A673 (cell line): ENCODE measurements around the gene NXNL2. TPM values are rescaled to one million over a fixed set of nuclear protein-coding genes. Genes with fewer than 3 reads are reported as not detected.

Experiments
- BruUV-seq: library from RNA; stranded (reverse); fragments of 400-500 nt; replicated peaks from 2 replicates; lab custom pipeline; 2021; lab: Mats Ljungman, UMichigan
- CTCF ChIA-PET: fragments of 300-600 bp; sonication (Branson Sonifier 250); formaldehyde crosslinking; loops from one replicate; lab custom pipeline; 2022; ENCODE audit warnings: antibody characterized with exemption; lab: Charles Lee
- POLR2A ChIA-PET: fragments of 300-600 bp; sonication (Branson Sonifier 250); formaldehyde crosslinking; loops from one replicate; lab custom pipeline; 2022; ENCODE audit warnings: antibody characterized with exemption; ENCODE audit not compliant: low non-redundant PET; lab: Charles Lee
- DNase-seq: peaks from one replicate; pipeline ENCODE4 v3.0.0-alpha.2; 2015; ENCODE audit warnings: low spot score
- H3K27ac ChIP-seq: fragments of 200-600 bp; sonication (generic); 2 replicates; pipeline ENCODE4 v1.5.1; 2016; ENCODE audit warnings: mixed run types, low read depth, mild to moderate bottlenecking, mixed read lengths, antibody characterized with exemption, low read length; ENCODE audit not compliant: poor library complexity, severe bottlenecking
- H3K27me3 ChIP-seq: fragments of 200-600 bp; sonication (generic); replicated peaks from 2 replicates; pipeline ENCODE4 v1.6.1; 2017; ENCODE audit warnings: mixed run types, low read depth, mild to moderate bottlenecking, mixed read lengths, antibody characterized with exemption, low read length; ENCODE audit not compliant: insufficient read depth, poor library complexity
- H3K36me3 ChIP-seq: fragments of 200-600 bp; sonication (generic); 2 replicates; pipeline ENCODE4 v1.6.1; 2016; ENCODE audit warnings: mixed run types, mild to moderate bottlenecking, mixed read lengths, antibody characterized with exemption, low read length; ENCODE audit not compliant: insufficient read depth, poor library complexity, severe bottlenecking
- H3K4me1 ChIP-seq: fragments of 200-600 bp; sonication (generic); 2 replicates; pipeline ENCODE4 v1.6.1; 2017; ENCODE audit warnings: mixed run types, mild to moderate bottlenecking, mixed read lengths, antibody characterized with exemption, low read length; ENCODE audit not compliant: insufficient read depth, poor library complexity, severe bottlenecking
- H3K4me3 ChIP-seq: fragments of 200-600 bp; sonication (generic); 2 replicates; pipeline ENCODE4 v1.5.1; 2016; ENCODE audit warnings: low read depth, mixed run types, mild to moderate bottlenecking, mixed read lengths, low read length; ENCODE audit not compliant: poor library complexity, severe bottlenecking
- H3K9me3 ChIP-seq: fragments of 200-600 bp; sonication (generic); 2 replicates; pipeline ENCODE4 v1.6.1; 2016; ENCODE audit warnings: mixed run types, low read depth, mild to moderate bottlenecking, mixed read lengths, antibody characterized with exemption, low read length; ENCODE audit not compliant: poor library complexity, severe bottlenecking
- EZH2 ChIP-seq: fragments of 200-600 bp; sonication (generic); IDR thresholded peaks from 2 replicates; pipeline ENCODE4 v1.6.1; 2017; ENCODE audit warnings: borderline replicate concordance, low read depth, mild to moderate bottlenecking, mixed read lengths, antibody characterized with exemption, low read length; ENCODE audit not compliant: poor library complexity, severe bottlenecking
- intact Hi-C: fragments of 100-400 bp; cut with micrococcal nuclease; formaldehyde crosslinking; loops from one replicate; pipeline ENCODE4 v1.10.0; 2022; ENCODE audit not compliant: unreplicated experiment
- total RNA-seq: library from RNA; stranded (reverse); gene quantifications from 2 replicates; pipeline ENCODE4 v1.2.3, GENCODE V29; 2021
- TF ChIP-seq, protein P1 (sequence below): fragments of 300-800, 200-600 bp; sonication (generic); conservative IDR thresholded peaks from 2 replicates; pipeline ENCODE4 v1.5.1; 2017; ENCODE audit warnings: low read depth, mild to moderate bottlenecking, antibody characterized with exemption, low read length, moderate library complexity, mixed read lengths

Gene NXNL2
- total RNA-seq, 1 experiment from 2014 or later: 1.3 TPM

DNA sequence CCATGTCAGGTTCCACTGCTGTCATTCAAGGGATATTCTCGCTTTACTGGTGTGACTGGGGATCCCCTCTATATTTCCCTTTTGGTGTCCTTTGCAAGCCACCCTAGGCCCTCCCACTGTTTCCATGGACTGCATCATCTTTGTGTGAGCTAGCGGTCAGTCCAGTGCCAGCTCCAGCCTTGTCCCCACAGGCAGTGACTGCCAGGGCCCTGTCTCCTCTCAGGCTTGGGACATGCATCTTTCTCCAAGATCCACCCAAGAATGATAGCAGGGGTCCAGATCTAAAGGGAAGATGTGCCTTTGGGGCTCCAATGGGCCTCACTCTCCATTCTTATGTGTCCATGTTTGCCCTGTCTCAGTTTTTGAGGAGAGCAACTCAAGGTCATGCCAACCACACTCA lies 37.8 kb upstream of the NXNL2 start:
- H3K4me3 ChIP-seq: no peak overlapping the region
- ChIA-PET POLR2A (no interaction called here), CTCF (no interaction called here)
- H3K9me3 ChIP-seq: no peaks in the 10 kb centered on the region
- TF ChIP-seq EZH2: no peak
- TF ChIP-seq, protein P1, sequence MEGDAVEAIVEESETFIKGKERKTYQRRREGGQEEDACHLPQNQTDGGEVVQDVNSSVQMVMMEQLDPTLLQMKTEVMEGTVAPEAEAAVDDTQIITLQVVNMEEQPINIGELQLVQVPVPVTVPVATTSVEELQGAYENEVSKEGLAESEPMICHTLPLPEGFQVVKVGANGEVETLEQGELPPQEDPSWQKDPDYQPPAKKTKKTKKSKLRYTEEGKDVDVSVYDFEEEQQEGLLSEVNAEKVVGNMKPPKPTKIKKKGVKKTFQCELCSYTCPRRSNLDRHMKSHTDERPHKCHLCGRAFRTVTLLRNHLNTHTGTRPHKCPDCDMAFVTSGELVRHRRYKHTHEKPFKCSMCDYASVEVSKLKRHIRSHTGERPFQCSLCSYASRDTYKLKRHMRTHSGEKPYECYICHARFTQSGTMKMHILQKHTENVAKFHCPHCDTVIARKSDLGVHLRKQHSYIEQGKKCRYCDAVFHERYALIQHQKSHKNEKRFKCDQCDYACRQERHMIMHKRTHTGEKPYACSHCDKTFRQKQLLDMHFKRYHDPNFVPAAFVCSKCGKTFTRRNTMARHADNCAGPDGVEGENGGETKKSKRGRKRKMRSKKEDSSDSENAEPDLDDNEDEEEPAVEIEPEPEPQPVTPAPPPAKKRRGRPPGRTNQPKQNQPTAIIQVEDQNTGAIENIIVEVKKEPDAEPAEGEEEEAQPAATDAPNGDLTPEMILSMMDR: no peak
- no peak for DNase-seq
- no peak overlapping the region for H3K27ac ChIP-seq
- H3K27me3 ChIP-seq: no peaks in the 10 kb centered on the region
- BruUV-seq: no TSS peak
- intact Hi-C loops: loop anchor here (10.0 kb wide), 1 partner anchor 78 kb away; no protein-coding TSS in a partner anchor
- peaks cover 7% of the 10 kb centered on the region for H3K4me1 ChIP-seq
- H3K36me3 ChIP-seq: no peaks in the 10 kb centered on the region

DNA sequence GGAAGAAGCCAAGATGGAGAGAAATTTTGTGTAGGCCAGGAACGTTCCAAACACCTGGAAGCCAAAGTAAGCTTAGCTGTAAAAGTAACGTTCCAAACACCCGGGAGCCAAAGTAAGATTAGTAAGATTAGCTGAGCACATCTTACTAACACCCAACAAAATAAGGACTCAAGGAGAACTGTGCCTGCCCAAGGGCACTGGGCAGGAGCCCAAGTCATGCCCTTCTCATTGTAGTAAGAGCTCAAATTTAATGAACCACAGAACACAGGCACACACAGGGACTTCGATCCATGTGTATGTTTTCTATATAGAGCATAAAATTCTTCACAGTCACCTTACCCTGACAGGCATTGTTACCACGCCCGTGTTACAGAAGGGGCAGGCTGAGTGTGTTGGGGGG lies 36.1 kb upstream of the NXNL2 start:
- Histone ChIP-seq H3K4me3 (no peak overlapping the region), H3K9me3 (no peaks in the 10 kb centered on the region), H3K27me3 (no peaks in the 10 kb centered on the region), H3K36me3 (no peaks in the 10 kb centered on the region), H3K27ac (no peak overlapping the region), H3K4me1 (peaks cover 6% of the 10 kb centered on the region)
- no TSS peak for BruUV-seq
- ChIA-PET POLR2A (interaction anchor here (0.7 kb wide), 3 partner anchors 72 to 566 kb away, joined by 3 to 8 read pairs (median 5); no protein-coding TSS in a partner anchor), CTCF (no interaction called here)
- TF ChIP-seq, protein P1: no peak
- TF ChIP-seq EZH2: no peak
- intact Hi-C loops: loop anchor here (10.0 kb wide), 1 partner anchor 76 kb away; no protein-coding TSS in a partner anchor
- no peak for DNase-seq

DNA sequence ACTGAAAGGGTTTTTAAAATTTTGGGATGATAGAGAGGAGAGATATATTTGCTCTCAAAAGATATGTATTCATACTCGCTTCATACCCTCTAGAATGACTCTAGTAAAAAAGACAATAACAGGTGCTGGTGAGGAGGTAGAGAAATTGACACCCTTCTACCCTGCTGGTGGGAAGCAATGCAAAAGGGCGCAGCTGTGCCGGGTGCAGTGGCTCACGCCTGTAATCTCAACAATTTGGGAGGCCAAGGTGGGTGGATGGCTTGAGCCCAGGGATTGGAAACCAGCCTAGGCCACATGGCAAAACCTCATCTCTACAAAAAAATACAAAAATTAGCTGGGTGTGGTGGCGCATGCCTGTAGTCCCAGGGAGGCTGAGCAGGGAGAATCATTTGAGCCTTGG lies 33.9 kb upstream of the NXNL2 start:
- POLR2A ChIA-PET: no interaction called here
- H3K36me3 ChIP-seq: no peaks in the 10 kb centered on the region
- no peak overlapping the region for H3K4me3 ChIP-seq
- H3K27me3 ChIP-seq: no peaks in the 10 kb centered on the region
- H3K9me3 ChIP-seq: no peaks in the 10 kb centered on the region
- CTCF ChIA-PET: no interaction called here
- H3K27ac ChIP-seq: no peak overlapping the region
- no peaks in the 10 kb centered on the region for H3K4me1 ChIP-seq
- intact Hi-C loops: no loop called here
- no peak for DNase-seq
- BruUV-seq: no TSS peak
- no peak for TF ChIP-seq EZH2
- TF ChIP-seq, protein P1: no peak
